Panc1 (cell line): ENCODE measurements around the gene ATP2B2. TPM values are rescaled to one million over a fixed set of nuclear protein-coding genes. Genes with fewer than 3 reads are reported as not detected.

Experiments used
- ATAC-seq: fragments of 200-7000 bp; cut with Tn5 transposase; 2 replicates; pipeline ENCODE4 v1.9.1; 2020; ENCODE audit warnings: mild to moderate bottlenecking, moderate library complexity
- BruUV-seq: library from RNA; stranded (reverse); fragments of 400-500 nt; replicated peaks from 2 replicates; lab custom pipeline; 2021; lab: Mats Ljungman, UMichigan
- CTCF ChIA-PET: fragments of 300-600 bp; sonication (Branson Sonifier 250); formaldehyde crosslinking; loops from one replicate; lab custom pipeline; 2022; ENCODE audit warnings: antibody characterized with exemption; lab: Charles Lee
- POLR2A ChIA-PET: fragments of 300-600 bp; sonication (Branson Sonifier 250); formaldehyde crosslinking; loops from one replicate; lab custom pipeline; 2022; ENCODE audit warnings: antibody characterized with exemption; lab: Charles Lee
- DNase-seq: peaks from one replicate; pipeline ENCODE4 v3.0.0-alpha.2; 2010; ENCODE audit warnings: low read depth, low spot score
- H3K27ac ChIP-seq: 2 replicates; pipeline ENCODE4 v1.5.1; 2011; ENCODE audit warnings: mild to moderate bottlenecking, low read length, inconsistent platforms
- H3K27me3 ChIP-seq: fragments of 200-500 bp; sonication (Bioruptor generic); 2 replicates; pipeline ENCODE4 v1.6.0; 2014; ENCODE audit warnings: low read length, inconsistent platforms; ENCODE audit not compliant: control insufficient read depth, insufficient read depth
- H3K36me3 ChIP-seq: fragments of 200-500 bp; sonication (Bioruptor generic); 2 replicates; pipeline ENCODE4 v1.5.1; 2014; ENCODE audit warnings: inconsistent platforms, mild to moderate bottlenecking, low read length, moderate library complexity; ENCODE audit not compliant: control insufficient read depth, insufficient read depth
- H3K4me1 ChIP-seq: 2 replicates; pipeline ENCODE4 v1.5.1; 2011; ENCODE audit warnings: inconsistent platforms, mild to moderate bottlenecking, low read length, moderate library complexity; ENCODE audit not compliant: control insufficient read depth, insufficient read depth
- H3K4me3 ChIP-seq, 2 experiments: 2 replicates each; pipeline ENCODE4 v1.5.1; 2011 to 2012; ENCODE audit warnings: low read depth in 2 of 2, low read length in 2 of 2, mild to moderate bottlenecking in 2 of 2, inconsistent platforms in 1 of 2, moderate library complexity in 1 of 2
- H3K9me3 ChIP-seq: fragments of 200-500 bp; sonication (Bioruptor generic); 2 replicates; pipeline ENCODE4 v1.5.1; 2014; ENCODE audit warnings: low read depth, mild to moderate bottlenecking, inconsistent platforms, low read length, moderate library complexity; ENCODE audit not compliant: control insufficient read depth, insufficient read depth
- POLR2AphosphoS5 ChIP-seq: IDR thresholded peaks from 2 replicates; pipeline ENCODE4 v1.6.1; 2012; ENCODE audit warnings: mild to moderate bottlenecking, low read depth, low read length, moderate library complexity
- REST ChIP-seq, 2 experiments: IDR thresholded peaks; 2 replicates each; pipeline ENCODE4 v1.6.1; 2011 to 2012; ENCODE audit warnings: low read depth in 2 of 2, control low read depth in 1 of 2, low read length in 1 of 2, mild to moderate bottlenecking in 1 of 2, moderate library complexity in 1 of 2; ENCODE audit not compliant: insufficient read depth in 1 of 2
- SIN3A ChIP-seq: IDR thresholded peaks from 2 replicates; pipeline ENCODE4 v1.6.1; 2012; ENCODE audit warnings: low read depth, mild to moderate bottlenecking, low read length, moderate library complexity, borderline replicate concordance; ENCODE audit not compliant: insufficient read depth
- TCF7L2 ChIP-seq: IDR thresholded peaks from 2 replicates; pipeline ENCODE4 v1.6.1; 2011; ENCODE audit warnings: mild to moderate bottlenecking, low read depth, low read length, inconsistent platforms
- in situ Hi-C: cut with HindIII; loops from 2 replicates; pipeline ENCODE4 v1.10.0; 2016; ENCODE audit warnings: low sequenced_read_pairs, low pct_unique_long_range_greater_than_20kb
- intact Hi-C: fragments of 100-400 bp; cut with micrococcal nuclease; formaldehyde crosslinking; loops from one replicate; pipeline ENCODE4 v1.10.0; 2022; ENCODE audit not compliant: unreplicated experiment
- total RNA-seq: library from RNA; stranded (reverse); gene quantifications from one replicate; pipeline ENCODE4 v1.2.1, GENCODE V29; 2021; ENCODE audit not compliant: unreplicated experiment
- TF ChIP-seq, protein P1 (sequence below): fragments of 450-650 bp; IDR thresholded peaks from 2 replicates; pipeline ENCODE4 v1.5.1; 2017; ENCODE audit warnings: mild to moderate bottlenecking

ATP2B2 gene
- total RNA-seq, 1 experiment from 2014 or later: not detected

GRCh38 chr3:10410383-10411002 is 94.9 kb downstream of the ATP2B2 start:
- no peak for TF ChIP-seq REST (IDR thresholded peaks at IDR 0.05; ENCODE audit: insufficient read depth in 1 of 2, low read depth in 2 of 2, low read length in 1 of 2)
- TF ChIP-seq, protein P1, sequence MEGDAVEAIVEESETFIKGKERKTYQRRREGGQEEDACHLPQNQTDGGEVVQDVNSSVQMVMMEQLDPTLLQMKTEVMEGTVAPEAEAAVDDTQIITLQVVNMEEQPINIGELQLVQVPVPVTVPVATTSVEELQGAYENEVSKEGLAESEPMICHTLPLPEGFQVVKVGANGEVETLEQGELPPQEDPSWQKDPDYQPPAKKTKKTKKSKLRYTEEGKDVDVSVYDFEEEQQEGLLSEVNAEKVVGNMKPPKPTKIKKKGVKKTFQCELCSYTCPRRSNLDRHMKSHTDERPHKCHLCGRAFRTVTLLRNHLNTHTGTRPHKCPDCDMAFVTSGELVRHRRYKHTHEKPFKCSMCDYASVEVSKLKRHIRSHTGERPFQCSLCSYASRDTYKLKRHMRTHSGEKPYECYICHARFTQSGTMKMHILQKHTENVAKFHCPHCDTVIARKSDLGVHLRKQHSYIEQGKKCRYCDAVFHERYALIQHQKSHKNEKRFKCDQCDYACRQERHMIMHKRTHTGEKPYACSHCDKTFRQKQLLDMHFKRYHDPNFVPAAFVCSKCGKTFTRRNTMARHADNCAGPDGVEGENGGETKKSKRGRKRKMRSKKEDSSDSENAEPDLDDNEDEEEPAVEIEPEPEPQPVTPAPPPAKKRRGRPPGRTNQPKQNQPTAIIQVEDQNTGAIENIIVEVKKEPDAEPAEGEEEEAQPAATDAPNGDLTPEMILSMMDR: no peak
- no peak for TF ChIP-seq TCF7L2
- no peak for TF ChIP-seq SIN3A
- TF ChIP-seq POLR2AphosphoS5: no peak
- intact Hi-C loops (no loop called here), in situ Hi-C loops (no loop called here)
- H3K27me3 ChIP-seq: no peaks in the 10 kb centered on the region
- H3K9me3 ChIP-seq: no peaks in the 10 kb centered on the region
- no peak overlapping the region for H3K27ac ChIP-seq
- no peaks in the 10 kb centered on the region for H3K4me1 ChIP-seq
- CTCF ChIA-PET: no interaction called here
- DNase-seq (no peak), ATAC-seq (no peak)
- BruUV-seq: no TSS peak
- POLR2A ChIA-PET: no interaction called here
- H3K4me3 ChIP-seq: no peak overlapping the region
- no peaks in the 10 kb centered on the region for H3K36me3 ChIP-seq

DNA sequence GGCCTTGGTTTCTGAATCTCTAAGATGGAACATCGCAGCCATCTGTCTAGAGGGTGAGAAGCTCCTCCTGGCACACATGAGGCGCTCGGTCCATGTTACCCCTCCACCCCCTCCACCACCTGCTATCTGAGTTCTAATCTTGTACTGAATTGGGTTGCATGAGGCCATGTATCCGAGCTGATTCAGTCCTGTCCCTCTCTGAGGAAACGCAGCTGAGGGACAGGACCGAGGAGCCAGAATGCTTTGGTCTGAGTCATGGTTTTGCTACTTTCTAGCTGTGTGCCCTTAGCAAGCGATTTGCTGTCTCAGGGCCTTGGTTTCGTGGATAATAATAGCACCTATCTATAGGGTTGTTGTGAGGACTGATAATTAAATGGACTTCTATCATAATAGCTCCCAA is 96.7 kb downstream of the ATP2B2 start:
- no peak for DNase-seq
- TF ChIP-seq REST (IDR thresholded peaks at IDR 0.05; ENCODE audit: insufficient read depth in 1 of 2, low read depth in 2 of 2, low read length in 1 of 2) (no peak), POLR2AphosphoS5 (no peak), TCF7L2 (no peak), SIN3A (no peak)
- TF ChIP-seq, protein P1: no peak
- Histone ChIP-seq H3K36me3 (no peaks in the 10 kb centered on the region), H3K9me3 (no peaks in the 10 kb centered on the region), H3K27ac (no peak overlapping the region), H3K4me1 (no peaks in the 10 kb centered on the region), H3K27me3 (no peaks in the 10 kb centered on the region), H3K4me3 (no peak overlapping the region)
- no TSS peak for BruUV-seq
- intact Hi-C loops: no loop called here
- POLR2A ChIA-PET: no interaction called here
- ATAC-seq: no peak
- CTCF ChIA-PET: interaction anchor here (1.0 kb wide), 1 partner anchor 12 kb away, joined by 3 read pairs; no protein-coding TSS in a partner anchor
- in situ Hi-C loops: no loop called here
